Testis (tissue), 3 donors: ENCODE results near the gene GPR158. TPM values are rescaled to one million over a fixed set of nuclear protein-coding genes. Genes with fewer than 3 reads are reported as not detected.
"Not testable (repeated sequence)": the region's sequence is repeated elsewhere in the genome, so short reads cannot be mapped to it uniquely, and the experiment has no call there.

Experiments used
- DNase-seq: peaks from one replicate; pipeline ENCODE4 v3.0.0-alpha.2; 2019
- H3K27ac ChIP-seq, 2 donors: fragments of 200-600 bp; sonication (generic); one replicate each; pipeline ENCODE4 v1.5.1; 2019
- H3K27me3 ChIP-seq: fragments of 200-600 bp; sonication (generic); one replicate; pipeline ENCODE4 v1.5.1; 2019
- H3K36me3 ChIP-seq: fragments of 200-600 bp; sonication (generic); one replicate; pipeline ENCODE4 v1.5.1; 2017; ENCODE audit warnings: low read depth; ENCODE audit errors: missing control alignments
- H3K4me1 ChIP-seq: fragments of 200-600 bp; sonication (generic); one replicate; pipeline ENCODE4 v1.5.1; 2019
- H3K4me3 ChIP-seq, 2 donors: fragments of 200-600 bp; sonication (generic); one replicate each; pipeline ENCODE4 v1.5.1; 2017 to 2019
- H3K9me3 ChIP-seq: fragments of 200-600 bp; sonication (generic); one replicate; pipeline ENCODE4 v1.5.1; 2017
- CTCF ChIP-seq, 3 experiments: fragments of 450-650 bp in 2 of 3; fragments of 200-600 bp in 1 of 3; sonication (generic) in 1 of 3; IDR thresholded peaks; one replicate each; pipeline ENCODE4 v1.5.1; 2016 to 2019; ENCODE audit warnings: antibody characterized with exemption in 3 of 3, mild to moderate bottlenecking in 2 of 3, moderate library complexity in 1 of 3
- POLR2A ChIP-seq: fragments of 450-650 bp; IDR thresholded peaks from one replicate; pipeline ENCODE4 v1.6.1; 2017; ENCODE audit warnings: antibody characterized with exemption, mild to moderate bottlenecking, moderate library complexity
- WGBS, 2 donors: methylation state at CpG; one replicate each; pipeline ENCODE4 v1.1.5; 2018; 5-methylcytosine and 5-hydroxymethylcytosine counted together
- intact Hi-C: fragments of 100-400 bp; cut with DNase I; formaldehyde crosslinking; loops from one replicate; pipeline ENCODE4 v1.15.1; 2023; ENCODE audit warnings: low total_unique reads
- polyA plus RNA-seq: library from polyadenylated mRNA; stranded (reverse); fragments of 350-450 nt; fragmentation: Illumina TruSeq; extraction: RNeasy Lipid Tissue Mini Kit (QIAGEN cat#74804); gene quantifications from one replicate; pipeline ENCODE4 v1.2.3, GENCODE V29; 2014; ENCODE audit warnings: low read depth, low replicate concordance; ENCODE audit not compliant: insufficient read depth
- total RNA-seq, 2 donors: library from RNA; depleted of rRNA; stranded (reverse); fragments of >200 nt; gene quantifications; one replicate each; pipeline ENCODE4 v1.2.3, GENCODE V29; 2016

The GPR158 gene
- total and polyA plus RNA-seq, 3 donors from 2014 or later: 1.9 to 2.5 (median 2.0) TPM

- no peaks in the 10 kb centered on the region for H3K9me3 ChIP-seq
- H3K27ac ChIP-seq: no peak overlapping the region
- 57 to 63% methylated on average over 4 of the region's 4 CpGs for WGBS, 2 donors
- no peak for TF ChIP-seq CTCF (IDR thresholded peaks at IDR 0.05)
- TF ChIP-seq POLR2A: no peak
- no peaks in the 10 kb centered on the region for H3K4me1 ChIP-seq
- no peaks in the 10 kb centered on the region for H3K27me3 ChIP-seq
- no peaks in the 10 kb centered on the region for H3K36me3 ChIP-seq
- no peak for DNase-seq
- H3K4me3 ChIP-seq: no peak overlapping the region
- intact Hi-C loops: no loop called here
These were observed 122.7 kb downstream of the GPR158 start for GRCh38 chr10:25297466-25297865.

DNA sequence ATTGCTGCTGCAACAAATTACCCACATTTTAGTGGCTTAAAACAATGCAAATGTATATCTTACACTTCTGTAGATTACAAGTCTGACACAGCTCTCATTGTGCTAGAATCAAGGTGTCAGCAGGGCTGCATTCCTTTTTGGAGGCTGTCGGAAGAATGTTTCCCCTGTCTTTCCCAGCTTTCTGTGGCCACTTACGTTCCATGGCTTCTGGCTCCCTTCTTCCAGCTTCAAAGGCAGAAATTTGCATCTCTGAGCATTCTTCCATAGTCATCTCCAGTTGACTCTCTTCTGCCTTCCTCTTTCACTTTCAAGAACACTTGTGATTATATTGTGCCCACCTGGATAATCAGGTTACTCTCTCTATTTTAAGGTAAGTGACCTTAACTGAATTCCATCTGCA is 125.3 kb downstream of the GPR158 start:
- Histone ChIP-seq H3K27me3 (no peaks in the 10 kb centered on the region), H3K9me3 (no peaks in the 10 kb centered on the region), H3K36me3 (no peaks in the 10 kb centered on the region), H3K27ac (no peak overlapping the region), H3K4me3 (no peak overlapping the region), H3K4me1 (no peaks in the 10 kb centered on the region)
- intact Hi-C loops: no loop called here
- TF ChIP-seq POLR2A (no peak), CTCF (IDR thresholded peaks at IDR 0.05) (no peak)
- WGBS, 2 donors: 51 to 62% methylated on average over 2 of the region's 2 CpGs
- DNase-seq: no peak

DNA sequence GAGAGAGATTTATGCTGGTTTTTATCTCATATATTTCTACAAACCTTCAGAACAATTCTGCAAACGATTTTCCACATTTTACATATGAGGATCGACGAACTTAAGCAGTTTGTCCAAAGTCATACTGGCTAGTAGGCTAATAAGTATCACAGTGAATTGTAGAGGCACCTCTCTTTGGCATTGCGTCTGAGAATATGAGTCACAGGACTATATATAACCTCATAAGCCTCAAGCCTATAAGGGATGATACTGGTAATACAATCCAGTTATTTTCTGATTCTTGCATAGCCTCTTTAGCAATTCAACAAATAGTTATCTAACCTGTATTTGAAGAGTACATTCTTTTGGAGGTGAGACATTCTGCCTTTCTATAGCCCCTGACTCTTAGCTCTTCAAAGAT is 129.8 kb downstream of the GPR158 start:
- Histone ChIP-seq H3K36me3 (no peaks in the 10 kb centered on the region), H3K27me3 (no peaks in the 10 kb centered on the region), H3K4me1 (no peaks in the 10 kb centered on the region), H3K9me3 (no peaks in the 10 kb centered on the region), H3K27ac (no peak overlapping the region), H3K4me3 (no peak overlapping the region)
- intact Hi-C loops: no loop called here
- no peak for DNase-seq
- 71 to 91% methylated on average over 4 of the region's 4 CpGs for WGBS, 2 donors
- TF ChIP-seq CTCF (IDR thresholded peaks at IDR 0.05): no peak
- no peak for TF ChIP-seq POLR2A

- TF ChIP-seq POLR2A: no peak
- TF ChIP-seq CTCF (IDR thresholded peaks at IDR 0.05): no peak
- no peak overlapping the region for H3K4me3 ChIP-seq
- H3K27ac ChIP-seq: no peak overlapping the region
- intact Hi-C loops: no loop called here
- no peaks in the 10 kb centered on the region for H3K9me3 ChIP-seq
- no peaks in the 10 kb centered on the region for H3K4me1 ChIP-seq
- DNase-seq: no peak
- 88 to 95% methylated on average over 1 of the region's 1 CpG for WGBS, 2 donors
- H3K36me3 ChIP-seq: no peaks in the 10 kb centered on the region
- H3K27me3 ChIP-seq: no peaks in the 10 kb centered on the region
These were observed 131.6 kb downstream of the GPR158 start for GRCh38 chr10:25306386-25306785.

GRCh38 chr10:25308278-25308677 is 133.5 kb downstream of the GPR158 start:
- WGBS, 2 donors: 48 to 98% methylated on average over 2 to 3 of the region's 3 CpGs
- DNase-seq: no peak
- Histone ChIP-seq H3K4me3 (no peak overlapping the region), H3K9me3 (no peaks in the 10 kb centered on the region), H3K27ac (no peak overlapping the region), H3K4me1 (no peaks in the 10 kb centered on the region), H3K36me3 (no peaks in the 10 kb centered on the region), H3K27me3 (no peaks in the 10 kb centered on the region)
- intact Hi-C loops: no loop called here
- TF ChIP-seq POLR2A: no peak
- no peak for TF ChIP-seq CTCF (IDR thresholded peaks at IDR 0.05)

- H3K27me3 ChIP-seq, H3K27ac ChIP-seq, DNase-seq, intact Hi-C loops, H3K4me3 ChIP-seq, H3K9me3 ChIP-seq, H3K36me3 ChIP-seq, H3K4me1 ChIP-seq: not testable (repeated sequence)
- WGBS, 2 donors: 87 to 91% methylated on average over 9 of the region's 9 CpGs
These were observed 142.9 kb downstream of the GPR158 start for GRCh38 chr10:25317596-25318211.
